Measurements from ENCODE around the gene GPR42. TPM values are rescaled to one million over a fixed set of nuclear protein-coding genes. Genes with fewer than 3 reads are reported as not detected.

The GPR42 gene
- total and polyA plus RNA-seq, 10 of the 15 experiments (the other 5 are each of a cell fraction or from before 2014, with no cell fraction given): 0.13 TPM; not detected in 9

- ChIA-PET SMC1A (ENCODE audit: uncharacterized antibody, unreplicated experiment) (interaction anchor here (0.6 to 13.1 kb wide), 6 partner anchors 12 to 81 kb away, joined by 3 to 237 read pairs (median 98); partner anchors contain the start of genes FFAR2 and FFAR3), RAD21 (ENCODE audit: unreplicated experiment) (interaction anchor here (0.9 to 8.4 kb wide), 12 partner anchors 9 to 92 kb away, joined by 3 to 110 read pairs (median 50); no protein-coding TSS in a partner anchor), POLR2A (interaction anchor here (0.6 to 6.6 kb wide), 5 partner anchors 12 to 81 kb away, joined by 3 to 67 read pairs (median 37); no protein-coding TSS in a partner anchor), CTCF (interaction anchor here (0.6 to 8.8 kb wide), 4 partner anchors 44 to 94 kb away, joined by 3 to 86 read pairs (median 45); no protein-coding TSS in a partner anchor)
- in situ Hi-C loops (cut with MboI) (no loop called here), intact Hi-C loops (cut with micrococcal nuclease; ENCODE audit: unreplicated experiment) (loop anchor here (5.0 kb wide), 1 partner anchor 39 kb away; no protein-coding TSS in a partner anchor)
- no peak for TF ChIP-seq CHD4 (IDR thresholded peaks at IDR 0.05)
- no peak for TF ChIP-seq SMC3 (IDR thresholded peaks at IDR 0.05; ENCODE audit: borderline replicate concordance, low read length)
- no peak for TF ChIP-seq E2F8 (IDR thresholded peaks at IDR 0.05; ENCODE audit: low read depth, partially characterized antibody)
- no peak for TF ChIP-seq ZBTB33 (IDR thresholded peaks at IDR 0.05)
- no peak for TF ChIP-seq BHLHE40 (IDR thresholded peaks at IDR 0.05; ENCODE audit: borderline replicate concordance in 1 of 2, low read depth in 2 of 2, low read length in 1 of 2)
- no peak for TF ChIP-seq PAX5 (IDR thresholded peaks at IDR 0.05; ENCODE audit: borderline replicate concordance, low read depth, low read length)
- TF ChIP-seq ZNF24 (IDR thresholded peaks at IDR 0.05): no peak
- TF ChIP-seq SREBF1 (IDR thresholded peaks at IDR 0.05; ENCODE audit: low read length): no peak
- TF ChIP-seq CHD2 (IDR thresholded peaks at IDR 0.05; ENCODE audit: borderline replicate concordance, low read depth, low read length): no peak
- WGBS (ENCODE audit: insufficient coverage, insufficient replicate concordance, low lambda C conversion rate, missing lambda C conversion rate): 74% methylated on average over 7 of the region's 7 CpGs
- Histone ChIP-seq H3K79me2 (ENCODE audit: control insufficient read depth, insufficient read depth, low read length) (no peaks in the 10 kb centered on the region), H2AFZ (ENCODE audit: control insufficient read depth, low read depth, low read length) (no peak overlapping the region), H3K4me1 (ENCODE audit: control insufficient read depth, insufficient read depth, low read length) (peaks cover 41% of the 10 kb centered on the region), H3K4me3 (no peak overlapping the region), H3K27me3 (replicated peaks in 1 of 2; ENCODE audit: control insufficient read depth in 2 of 2, insufficient read depth in 2 of 2, low read length in 1 of 2) (no peaks in the 10 kb centered on the region), H3K9ac (ENCODE audit: control insufficient read depth, insufficient read depth, low read length) (no peak overlapping the region), H4K20me1 (ENCODE audit: control insufficient read depth, insufficient read depth) (no peaks in the 10 kb centered on the region), H3K36me3 (ENCODE audit: control insufficient read depth in 2 of 2, insufficient read depth in 2 of 2, low read length in 1 of 2) (no peaks in the 10 kb centered on the region), H3K9me3 (replicated peaks; ENCODE audit: control insufficient read depth, insufficient read depth, low read length) (no peaks in the 10 kb centered on the region; the same call in 2 of the 3 replicates), H3K27ac (ENCODE audit: control insufficient read depth, insufficient read depth) (no peak overlapping the region), H3K4me2 (ENCODE audit: control insufficient read depth, insufficient read depth) (no peak overlapping the region)
- no peak for DNase-seq (ENCODE audit: low read depth, low spot score)
- no TSS peak for BruUV-seq (replicated peaks)
- no peak for ATAC-seq
- FAIRE-seq: no peak
Observed at GRCh38 chr19:35416331-35416730, 45.5 kb downstream of the GPR42 start.

Data from GM12878 (cell line).